Hepatocyte (in vitro differentiated cells): ENCODE measurements around the gene NUMB. TPM values are rescaled to one million over a fixed set of nuclear protein-coding genes. Genes with fewer than 3 reads are reported as not detected.

ENCODE experiments used
- DNase-seq: peaks from one replicate; pipeline ENCODE4 v3.0.0-alpha.2; 2016; ENCODE audit warnings: low spot score
- H2AFZ ChIP-seq: fragments of 200-600 bp; sonication (generic); 2 replicates; pipeline ENCODE4 v1.6.0; 2016; ENCODE audit warnings: antibody characterized with exemption, mild to moderate bottlenecking
- H3K27ac ChIP-seq: fragments of 200-600 bp; sonication (generic); 2 replicates; pipeline ENCODE4 v1.5.1; 2016; ENCODE audit warnings: mild to moderate bottlenecking
- H3K27me3 ChIP-seq: fragments of 200-600 bp; sonication (generic); 2 replicates; pipeline ENCODE4 v1.6.1; 2016
- H3K36me3 ChIP-seq: fragments of 200-600 bp; sonication (generic); replicated peaks from 2 replicates; pipeline ENCODE4 v1.5.1; 2016; ENCODE audit warnings: low read depth; ENCODE audit not compliant: insufficient read depth
- H3K4me1 ChIP-seq: fragments of 200-600 bp; sonication (generic); 2 replicates; pipeline ENCODE4 v1.5.1; 2016; ENCODE audit warnings: mild to moderate bottlenecking, moderate library complexity; ENCODE audit not compliant: insufficient read depth
- H3K4me2 ChIP-seq: fragments of 200-600 bp; sonication (generic); 2 replicates; pipeline ENCODE4 v1.6.0; 2016
- H3K4me3 ChIP-seq: fragments of 200-600 bp; sonication (generic); 2 replicates; pipeline ENCODE4 v1.5.1; 2016; ENCODE audit warnings: mild to moderate bottlenecking
- H3K79me2 ChIP-seq: fragments of 200-600 bp; sonication (generic); 2 replicates; pipeline ENCODE4 v1.6.0; 2017; ENCODE audit warnings: mild to moderate bottlenecking
- H3K9me2 ChIP-seq: fragments of 200-600 bp; sonication (generic); replicated peaks from 2 replicates; pipeline ENCODE4 v1.6.0; 2017; ENCODE audit warnings: mild to moderate bottlenecking; ENCODE audit not compliant: insufficient read depth
- H3K9me3 ChIP-seq: fragments of 200-600 bp; sonication (generic); 2 replicates; pipeline ENCODE4 v1.5.1; 2016; ENCODE audit warnings: low read depth, mild to moderate bottlenecking
- H4K20me1 ChIP-seq: fragments of 200-600 bp; sonication (generic); 2 replicates; pipeline ENCODE4 v1.6.0; 2016; ENCODE audit warnings: mild to moderate bottlenecking; ENCODE audit not compliant: insufficient read depth, poor library complexity, severe bottlenecking
- CTCF ChIP-seq: fragments of 200-600 bp; sonication (generic); IDR thresholded peaks from 2 replicates; pipeline ENCODE4 v1.5.1; 2016; ENCODE audit warnings: antibody characterized with exemption, mild to moderate bottlenecking; ENCODE audit not compliant: poor library complexity
- EZH2 ChIP-seq: fragments of 200-600 bp; sonication (generic); IDR thresholded peaks from 2 replicates; pipeline ENCODE4 v1.6.1; 2016; ENCODE audit warnings: antibody characterized with exemption, mild to moderate bottlenecking, borderline replicate concordance
- EZH2phosphoT487 ChIP-seq: fragments of 200-600 bp; sonication (generic); IDR thresholded peaks from one replicate; pipeline ENCODE4 v1.6.1; 2018; ENCODE audit warnings: antibody characterized with exemption, mild to moderate bottlenecking, low read depth, moderate library complexity; ENCODE audit not compliant: unreplicated experiment, severe bottlenecking
- WGBS: methylation state at CpG from one replicate; pipeline ENCODE4 v1.1.6; 2016; ENCODE audit warnings: low lambda C conversion rate; ENCODE audit errors: missing lambda C conversion rate; 5-methylcytosine and 5-hydroxymethylcytosine counted together
- polyA plus RNA-seq: library from polyadenylated mRNA; unstranded; fragments of >200 nt; fragmentation: Nextera tagmentation; extraction: Ambion mirVana; gene quantifications from 2 replicates; pipeline ENCODE4 v1.2.1, GENCODE V29; 2016
- total RNA-seq: library from RNA; depleted of rRNA; stranded (reverse); fragments of >200 nt; gene quantifications from 2 replicates; pipeline ENCODE4 v1.2.3, GENCODE V29; 2014

The NUMB gene
- total and polyA plus RNA-seq, 2 experiments from 2014 or later = 35.3 to 45.8 TPM

GRCh38 chr14:73253721-73254120 lies 204.6 kb downstream of the NUMB start:
- no peaks in the 10 kb centered on the region for H3K9me3 ChIP-seq
- H3K79me2 ChIP-seq = no peaks in the 10 kb centered on the region
- no peaks in the 10 kb centered on the region for H4K20me1 ChIP-seq
- DNase-seq = no peak
- no peaks in the 10 kb centered on the region for H3K36me3 ChIP-seq
- H3K9me2 ChIP-seq = no peaks in the 10 kb centered on the region
- no peak overlapping the region for H3K4me2 ChIP-seq
- H3K27me3 ChIP-seq = no peaks in the 10 kb centered on the region
- WGBS = 91% methylated on average over 11 of the region's 12 CpGs
- no peak overlapping the region for H3K4me3 ChIP-seq
- H3K4me1 ChIP-seq = no peaks in the 10 kb centered on the region
- no peak overlapping the region for H3K27ac ChIP-seq
- TF ChIP-seq EZH2 = no peak
- no peak for TF ChIP-seq EZH2phosphoT487
- TF ChIP-seq CTCF = no peak
- H2AFZ ChIP-seq = no peak overlapping the region

GRCh38 chr14:73253323-73253610 lies 205.1 kb downstream of the NUMB start:
- Histone ChIP-seq H4K20me1 (no peaks in the 10 kb centered on the region), H3K9me3 (no peaks in the 10 kb centered on the region), H3K36me3 (no peaks in the 10 kb centered on the region), H3K27ac (no peak overlapping the region), H3K4me1 (no peaks in the 10 kb centered on the region), H3K4me2 (no peak overlapping the region), H3K4me3 (no peak overlapping the region), H3K9me2 (no peaks in the 10 kb centered on the region), H3K27me3 (no peaks in the 10 kb centered on the region), H3K79me2 (no peaks in the 10 kb centered on the region), H2AFZ (no peak overlapping the region)
- no peak for DNase-seq
- TF ChIP-seq EZH2phosphoT487 (no peak), EZH2 (no peak), CTCF (no peak)
- WGBS = 93% methylated on average over 8 of the region's 10 CpGs

GRCh38 chr14:73252491-73253322 lies 205.6 kb downstream of the NUMB start:
- H3K4me2 ChIP-seq = no peak overlapping the region
- no peaks in the 10 kb centered on the region for H4K20me1 ChIP-seq
- no peak for DNase-seq
- no peak overlapping the region for H2AFZ ChIP-seq
- no peaks in the 10 kb centered on the region for H3K4me1 ChIP-seq
- no peak overlapping the region for H3K27ac ChIP-seq
- no peaks in the 10 kb centered on the region for H3K36me3 ChIP-seq
- H3K27me3 ChIP-seq = no peaks in the 10 kb centered on the region
- TF ChIP-seq EZH2phosphoT487 (no peak), CTCF (no peak), EZH2 (no peak)
- no peak overlapping the region for H3K4me3 ChIP-seq
- no peaks in the 10 kb centered on the region for H3K9me2 ChIP-seq
- H3K79me2 ChIP-seq = no peaks in the 10 kb centered on the region
- H3K9me3 ChIP-seq = no peaks in the 10 kb centered on the region
- WGBS = 93% methylated on average over 25 of the region's 29 CpGs
